22Rv1 (cell line): ENCODE measurements around the gene CEBPZ.

Experiments used
- H3K27ac ChIP-seq: fragments of 450-650 bp; 2 replicates; pipeline ENCODE4 v1.5.1; 2017
- ZFX ChIP-seq: fragments of 450-650 bp; IDR thresholded peaks from 2 replicates; pipeline ENCODE4 v1.6.1; 2017; ENCODE audit warnings: antibody characterized with exemption, borderline replicate concordance
- TF ChIP-seq, protein P1 (sequence below): fragments of 450-650 bp; IDR thresholded peaks from 2 replicates; pipeline ENCODE4 v1.5.1; 2017; ENCODE audit warnings: mild to moderate bottlenecking

CEBPZ gene, protein sequence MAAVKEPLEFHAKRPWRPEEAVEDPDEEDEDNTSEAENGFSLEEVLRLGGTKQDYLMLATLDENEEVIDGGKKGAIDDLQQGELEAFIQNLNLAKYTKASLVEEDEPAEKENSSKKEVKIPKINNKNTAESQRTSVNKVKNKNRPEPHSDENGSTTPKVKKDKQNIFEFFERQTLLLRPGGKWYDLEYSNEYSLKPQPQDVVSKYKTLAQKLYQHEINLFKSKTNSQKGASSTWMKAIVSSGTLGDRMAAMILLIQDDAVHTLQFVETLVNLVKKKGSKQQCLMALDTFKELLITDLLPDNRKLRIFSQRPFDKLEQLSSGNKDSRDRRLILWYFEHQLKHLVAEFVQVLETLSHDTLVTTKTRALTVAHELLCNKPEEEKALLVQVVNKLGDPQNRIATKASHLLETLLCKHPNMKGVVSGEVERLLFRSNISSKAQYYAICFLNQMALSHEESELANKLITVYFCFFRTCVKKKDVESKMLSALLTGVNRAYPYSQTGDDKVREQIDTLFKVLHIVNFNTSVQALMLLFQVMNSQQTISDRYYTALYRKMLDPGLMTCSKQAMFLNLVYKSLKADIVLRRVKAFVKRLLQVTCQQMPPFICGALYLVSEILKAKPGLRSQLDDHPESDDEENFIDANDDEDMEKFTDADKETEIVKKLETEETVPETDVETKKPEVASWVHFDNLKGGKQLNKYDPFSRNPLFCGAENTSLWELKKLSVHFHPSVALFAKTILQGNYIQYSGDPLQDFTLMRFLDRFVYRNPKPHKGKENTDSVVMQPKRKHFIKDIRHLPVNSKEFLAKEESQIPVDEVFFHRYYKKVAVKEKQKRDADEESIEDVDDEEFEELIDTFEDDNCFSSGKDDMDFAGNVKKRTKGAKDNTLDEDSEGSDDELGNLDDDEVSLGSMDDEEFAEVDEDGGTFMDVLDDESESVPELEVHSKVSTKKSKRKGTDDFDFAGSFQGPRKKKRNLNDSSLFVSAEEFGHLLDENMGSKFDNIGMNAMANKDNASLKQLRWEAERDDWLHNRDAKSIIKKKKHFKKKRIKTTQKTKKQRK

GRCh38 chr2:37231241-37232130, at the start of gene CEBPZ, which contains the start of gene NDUFAF7:
TSS of gene CEBPZ (minus strand) at chr2:37231596. CDS start at chr2:37231567, 29 bp downstream.
TSS of gene NDUFAF7 (plus strand) at chr2:37231658. CDS start at chr2:37231706, 48 bp downstream.
- peak within 1 kb of the TSS; percentile 85 for H3K27ac ChIP-seq
- TF ChIP-seq ZFX: no peak

- TF ChIP-seq, protein P1, sequence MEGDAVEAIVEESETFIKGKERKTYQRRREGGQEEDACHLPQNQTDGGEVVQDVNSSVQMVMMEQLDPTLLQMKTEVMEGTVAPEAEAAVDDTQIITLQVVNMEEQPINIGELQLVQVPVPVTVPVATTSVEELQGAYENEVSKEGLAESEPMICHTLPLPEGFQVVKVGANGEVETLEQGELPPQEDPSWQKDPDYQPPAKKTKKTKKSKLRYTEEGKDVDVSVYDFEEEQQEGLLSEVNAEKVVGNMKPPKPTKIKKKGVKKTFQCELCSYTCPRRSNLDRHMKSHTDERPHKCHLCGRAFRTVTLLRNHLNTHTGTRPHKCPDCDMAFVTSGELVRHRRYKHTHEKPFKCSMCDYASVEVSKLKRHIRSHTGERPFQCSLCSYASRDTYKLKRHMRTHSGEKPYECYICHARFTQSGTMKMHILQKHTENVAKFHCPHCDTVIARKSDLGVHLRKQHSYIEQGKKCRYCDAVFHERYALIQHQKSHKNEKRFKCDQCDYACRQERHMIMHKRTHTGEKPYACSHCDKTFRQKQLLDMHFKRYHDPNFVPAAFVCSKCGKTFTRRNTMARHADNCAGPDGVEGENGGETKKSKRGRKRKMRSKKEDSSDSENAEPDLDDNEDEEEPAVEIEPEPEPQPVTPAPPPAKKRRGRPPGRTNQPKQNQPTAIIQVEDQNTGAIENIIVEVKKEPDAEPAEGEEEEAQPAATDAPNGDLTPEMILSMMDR: no peak
- no peak for TF ChIP-seq ZFX
- no peak overlapping the region for H3K27ac ChIP-seq
Measured at GRCh38 chr2:37276291-37276690, 44.9 kb upstream of the CEBPZ start.

GRCh38 chr2:37274359-37274965, 43.1 kb upstream of the CEBPZ start:
- no peak for TF ChIP-seq ZFX
- TF ChIP-seq, protein P1: no peak
- H3K27ac ChIP-seq: no peak overlapping the region

- no peak overlapping the region for H3K27ac ChIP-seq
- TF ChIP-seq, protein P1: no peak
- TF ChIP-seq ZFX: no peak
Measured at GRCh38 chr2:37271376-37272067, 40.1 kb upstream of the CEBPZ start.

DNA sequence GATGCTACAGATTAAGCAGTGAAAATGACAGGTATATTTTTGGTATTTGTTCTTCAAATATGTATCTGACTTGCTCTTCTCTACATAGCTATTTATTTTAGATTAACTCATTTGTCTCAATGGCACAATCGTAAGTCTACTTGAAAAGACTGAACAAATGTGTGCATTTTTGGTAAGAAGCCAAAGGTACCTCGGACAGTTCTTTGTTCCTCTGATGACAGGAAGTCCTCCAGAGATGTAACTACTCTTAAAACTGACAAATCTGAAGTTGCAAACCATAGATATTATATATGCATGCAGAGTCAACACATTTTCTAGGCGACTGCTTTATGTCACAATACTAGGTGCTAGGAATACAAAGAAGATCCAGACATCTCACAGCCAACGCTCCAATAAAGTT, 36.7 kb upstream of the CEBPZ start:
- TF ChIP-seq ZFX: no peak
- TF ChIP-seq, protein P1: no peak
- no peak overlapping the region for H3K27ac ChIP-seq

GRCh38 chr2:37267685-37268084, 36.3 kb upstream of the CEBPZ start:
- no peak overlapping the region for H3K27ac ChIP-seq
- TF ChIP-seq, protein P1: no peak
- TF ChIP-seq ZFX: no peak
